Endothelial cell of umbilical vein (primary cell): Measurements from ENCODE around the gene MPDZ.

Experiments used
- CTCF ChIP-seq, 2 donors: IDR thresholded peaks; 1 replicate in 1 of 2; 2 replicates in 1 of 2; pipeline ENCODE4 v1.5.1; 2011; ENCODE audit warnings: low read length in 2 of 2, mild to moderate bottlenecking in 2 of 2, moderate library complexity in 2 of 2, control low read depth in 1 of 2, inconsistent platforms in 1 of 2, low read depth in 1 of 2; ENCODE audit not compliant: insufficient read depth in 1 of 2; ENCODE audit errors: extremely low read depth in 1 of 2
- EZH2 ChIP-seq: IDR thresholded peaks from 2 replicates; pipeline ENCODE4 v1.6.1; 2012; ENCODE audit warnings: borderline replicate concordance, low read depth, mild to moderate bottlenecking, moderate library complexity, low read length, inconsistent platforms; ENCODE audit not compliant: severe bottlenecking
- FOS ChIP-seq: IDR thresholded peaks from 2 replicates; pipeline ENCODE4 v1.6.1; 2011; ENCODE audit warnings: mild to moderate bottlenecking, low read length, moderate library complexity, borderline replicate concordance; ENCODE audit not compliant: insufficient read depth
- GATA2 ChIP-seq: IDR thresholded peaks from 2 replicates; pipeline ENCODE4 v1.7.0; 2011; ENCODE audit warnings: low read depth, mild to moderate bottlenecking, moderate library complexity, mixed read lengths, low read length; ENCODE audit not compliant: insufficient read length, insufficient read depth
- MAX ChIP-seq: IDR thresholded peaks from 2 replicates; pipeline ENCODE4 v1.6.1; 2011; ENCODE audit not compliant: insufficient read depth, insufficient read length
- POLR2A ChIP-seq: IDR thresholded peaks from 2 replicates; pipeline ENCODE4 v1.6.1; 2012; ENCODE audit warnings: low read depth, mild to moderate bottlenecking, control low read depth, low read length
- POLR2AphosphoS5 ChIP-seq: IDR thresholded peaks from 2 replicates; pipeline ENCODE4 v1.6.1; 2012; ENCODE audit warnings: low read depth, mild to moderate bottlenecking, control low read depth, low read length, moderate library complexity; ENCODE audit not compliant: insufficient read depth

GRCh38 chr9:13266167-13266566 lies 13.3 kb downstream of the MPDZ start:
- TF ChIP-seq POLR2A (peak; percentile 42), POLR2AphosphoS5 (peak; percentile 17), CTCF (IDR thresholded peaks at IDR 0.05; ENCODE audit: extremely low read depth in 1 of 2, insufficient read depth in 1 of 2, low read depth in 1 of 2, low read length in 2 of 2) (no peak), MAX (no peak), FOS (no peak), EZH2 (no peak), GATA2 (no peak)
